GM23338 (cell line): Measurements from ENCODE around the gene IDUA.

ENCODE experiments used
- CTCF ChIP-seq, 2 experiments: fragments of 200-600 bp in 1 of 2; sonication (generic) in 1 of 2; conservative IDR thresholded peaks; 2 replicates each; pipeline versions ENCODE4 v1.5.1 to v1.6.1; 2016 to 2017; ENCODE audit warnings: antibody characterized with exemption in 2 of 2, low read depth in 2 of 2, mild to moderate bottlenecking in 2 of 2, moderate library complexity in 1 of 2
- ETS1 ChIP-seq: IDR thresholded peaks from 2 replicates; pipeline ENCODE4 v1.6.1; 2016; ENCODE audit warnings: antibody characterized with exemption
- EZH2 ChIP-seq: fragments of 200-600 bp; sonication (generic); IDR thresholded peaks from one replicate; pipeline ENCODE4 v1.8.0; 2017; ENCODE audit warnings: antibody characterized with exemption, mild to moderate bottlenecking, low read depth; ENCODE audit not compliant: unreplicated experiment
- EZH2phosphoT487 ChIP-seq: fragments of 200-600 bp; sonication (generic); IDR thresholded peaks from one replicate; pipeline ENCODE4 v1.8.1; 2018; ENCODE audit warnings: antibody characterized with exemption; ENCODE audit not compliant: unreplicated experiment
- POLR2AphosphoS5 ChIP-seq: IDR thresholded peaks from 2 replicates; pipeline ENCODE4 v1.6.1; 2016; ENCODE audit warnings: antibody characterized with exemption, low read depth
- REST ChIP-seq: IDR thresholded peaks from one replicate; pipeline ENCODE4 v1.6.1; 2018; ENCODE audit warnings: antibody characterized with exemption; ENCODE audit not compliant: unreplicated experiment

GRCh38 chr4:1017211-1017610, 30.4 kb downstream of the IDUA start:
- no peak for TF ChIP-seq CTCF (conservative IDR thresholded peaks at IDR 0.05; ENCODE audit: low read depth in 2 of 2)
- no peak for TF ChIP-seq REST
- TF ChIP-seq POLR2AphosphoS5, result no peak
- no peak for TF ChIP-seq EZH2phosphoT487
- TF ChIP-seq ETS1, result no peak
- no peak for TF ChIP-seq EZH2
